Ascending aorta (tissue), 2 donors: Measurements from ENCODE around the gene FADD. TPM values are rescaled to one million over a fixed set of nuclear protein-coding genes. Genes with fewer than 3 reads are reported as not detected.

ENCODE experiments used
- DNase-seq, 2 donors: peaks; one replicate each; pipeline ENCODE4 v3.0.0-alpha.2; 2019; ENCODE audit warnings: low spot score in 2 of 2
- H3K27ac ChIP-seq, 2 donors: fragments of 200-600 bp; sonication (generic); one replicate each; pipeline ENCODE4 v1.5.1; 2016 to 2017; ENCODE audit warnings: mild to moderate bottlenecking in 1 of 2
- H3K27me3 ChIP-seq: fragments of 200-600 bp; sonication (generic); one replicate; pipeline ENCODE4 v1.5.1; 2017
- H3K36me3 ChIP-seq, 2 donors: fragments of 200-600 bp; sonication (generic); one replicate each; pipeline ENCODE4 v1.5.1; 2016
- H3K4me1 ChIP-seq, 2 donors: fragments of 200-600 bp; sonication (generic); one replicate each; pipeline ENCODE4 v1.5.1; 2016 to 2017; ENCODE audit warnings: mild to moderate bottlenecking in 1 of 2
- H3K4me3 ChIP-seq, 2 donors: fragments of 200-600 bp; sonication (generic); one replicate each; pipeline ENCODE4 v1.5.1; 2016 to 2017; ENCODE audit warnings: mild to moderate bottlenecking in 1 of 2
- H3K9me3 ChIP-seq, 2 donors: fragments of 200-600 bp; sonication (generic); one replicate each; pipeline ENCODE4 v1.5.1; 2016
- CTCF ChIP-seq, 3 experiments: fragments of 200-600 bp in 2 of 3; fragments of 450-650 bp in 1 of 3; sonication (generic) in 2 of 3; IDR thresholded peaks; one replicate each; pipeline ENCODE4 v1.5.1; 2016 to 2019; ENCODE audit warnings: antibody characterized with exemption in 3 of 3, mild to moderate bottlenecking in 1 of 3, moderate library complexity in 1 of 3
- intact Hi-C: fragments of 100-400 bp; cut with DNase I; formaldehyde crosslinking; loops from one replicate; pipeline ENCODE4 v1.15.1; 2023
- total RNA-seq: library from RNA; depleted of rRNA; stranded (reverse); fragments of >200 nt; gene quantifications from one replicate; pipeline ENCODE4 v1.1.0, GENCODE V29; 2016

FADD gene
- total RNA-seq, 1 donor from 2014 or later, result 22.2 TPM

- H3K9me3 ChIP-seq, result no peaks in the 10 kb centered on the region
- H3K36me3 ChIP-seq, result peaks cover 76 to 95% of the 10 kb centered on the region in 2 donors
- no peak overlapping the region for H3K4me3 ChIP-seq
- H3K27ac ChIP-seq, result peak overlapping the region in 1 of 2 donors; percentile 41
- intact Hi-C loops, result no loop called here
- no peak for DNase-seq
- no peaks in the 10 kb centered on the region for H3K27me3 ChIP-seq
- no peaks in the 10 kb centered on the region for H3K4me1 ChIP-seq
- TF ChIP-seq CTCF (IDR thresholded peaks at IDR 0.05), result no peak
These were observed 20.1 kb upstream of the FADD start for GRCh38 chr11:70183032-70183431.

GRCh38 chr11:70183483-70184176 lies 19.5 kb upstream of the FADD start:
- intact Hi-C loops, result no loop called here
- no peaks in the 10 kb centered on the region for H3K4me1 ChIP-seq
- no peak overlapping the region for H3K4me3 ChIP-seq
- no peaks in the 10 kb centered on the region for H3K9me3 ChIP-seq
- H3K27ac ChIP-seq, result peak overlapping the region; percentile 24 to 41
- H3K27me3 ChIP-seq, result no peaks in the 10 kb centered on the region
- no peak for TF ChIP-seq CTCF (IDR thresholded peaks at IDR 0.05)
- peaks cover 79 to 93% of the 10 kb centered on the region in 2 donors for H3K36me3 ChIP-seq
- peak in 1 of 2 donors; percentile 73 for DNase-seq

GRCh38 chr11:70184396-70184795 lies 18.7 kb upstream of the FADD start:
- peaks cover 75 to 85% of the 10 kb centered on the region in 2 donors for H3K36me3 ChIP-seq
- H3K9me3 ChIP-seq, result no peaks in the 10 kb centered on the region
- H3K4me1 ChIP-seq, result no peaks in the 10 kb centered on the region
- intact Hi-C loops, result no loop called here
- no peak for DNase-seq
- peak overlapping the region; percentile 24 to 41 for H3K27ac ChIP-seq
- no peaks in the 10 kb centered on the region for H3K27me3 ChIP-seq
- TF ChIP-seq CTCF (IDR thresholded peaks at IDR 0.05), result no peak
- H3K4me3 ChIP-seq, result no peak overlapping the region

- TF ChIP-seq CTCF (IDR thresholded peaks at IDR 0.05), result no peak
These were observed 17.6 kb upstream of the FADD start for GRCh38 chr11:70185348-70186055.

GRCh38 chr11:70186420-70186819 lies 16.7 kb upstream of the FADD start:
- H3K4me1 ChIP-seq, result peaks cover 0 to 1% of the 10 kb centered on the region in 2 donors
- H3K9me3 ChIP-seq, result no peaks in the 10 kb centered on the region
- no peak for DNase-seq
- peaks cover 61 to 65% of the 10 kb centered on the region in 2 donors for H3K36me3 ChIP-seq
- H3K27me3 ChIP-seq, result no peaks in the 10 kb centered on the region
- intact Hi-C loops, result no loop called here
- H3K27ac ChIP-seq, result peak overlapping the region; percentile 16 to 45
- H3K4me3 ChIP-seq, result no peak overlapping the region
- TF ChIP-seq CTCF (IDR thresholded peaks at IDR 0.05), result no peak

More at GRCh38 chr11:70185348-70186055, 17.6 kb upstream of the FADD start:
- H3K36me3 ChIP-seq, result peaks cover 70 to 74% of the 10 kb centered on the region in 2 donors
- H3K9me3 ChIP-seq, result no peaks in the 10 kb centered on the region
- H3K27ac ChIP-seq, result no peak overlapping the region
- intact Hi-C loops, result no loop called here
- no peaks in the 10 kb centered on the region for H3K4me1 ChIP-seq
- DNase-seq, result no peak
- no peaks in the 10 kb centered on the region for H3K27me3 ChIP-seq
- no peak overlapping the region for H3K4me3 ChIP-seq
